Mucosa of gallbladder (tissue), 1 donor: ENCODE measurements around the gene CAPN1. TPM values are rescaled to one million over a fixed set of nuclear protein-coding genes. Genes with fewer than 3 reads are reported as not detected.
"Not testable (repeated sequence)": the region's sequence is repeated elsewhere in the genome, so short reads cannot be mapped to it uniquely, and the experiment has no call there.

Experiments
- DNase-seq: peaks from one replicate; pipeline ENCODE4 v3.0.0-alpha.2; 2020; ENCODE audit warnings: low spot score
- total RNA-seq: library from RNA; stranded (reverse); gene quantifications from one replicate; pipeline ENCODE4 v1.2.1, GENCODE V29; 2021
- donor health status: DM: no; HTN: no; CAD: no.

Gene CAPN1
- total RNA-seq, 1 donor from 2014 or later: 287 TPM

- no peak for DNase-seq
Measured at GRCh38 chr11:65159012-65159411, 22.7 kb upstream of the CAPN1 start.

DNA sequence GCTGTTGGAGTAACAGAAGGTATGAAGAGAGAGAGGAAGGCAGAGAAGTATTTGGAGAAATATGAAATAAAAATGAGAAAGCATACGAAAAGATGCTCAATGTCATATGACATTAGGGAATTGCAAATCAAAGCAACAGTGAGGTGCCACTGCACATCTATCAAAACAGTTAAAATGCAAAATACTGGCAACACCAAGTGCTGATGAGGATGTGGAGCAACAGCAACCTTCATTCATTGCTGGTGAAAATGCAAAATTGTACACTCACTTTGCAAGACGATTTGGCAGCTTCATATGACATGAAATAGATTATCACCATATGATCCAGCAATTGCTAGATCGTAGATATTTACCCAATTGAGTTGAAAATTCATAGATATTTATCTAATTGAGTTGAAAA, 21.1 kb upstream of the CAPN1 start:
- no peak for DNase-seq

- DNase-seq: no peak
Measured at GRCh38 chr11:65163684-65164083, 18.0 kb upstream of the CAPN1 start.

GRCh38 chr11:65165410-65166317, 16.1 kb upstream of the CAPN1 start:
- DNase-seq: peak; percentile 54

DNA sequence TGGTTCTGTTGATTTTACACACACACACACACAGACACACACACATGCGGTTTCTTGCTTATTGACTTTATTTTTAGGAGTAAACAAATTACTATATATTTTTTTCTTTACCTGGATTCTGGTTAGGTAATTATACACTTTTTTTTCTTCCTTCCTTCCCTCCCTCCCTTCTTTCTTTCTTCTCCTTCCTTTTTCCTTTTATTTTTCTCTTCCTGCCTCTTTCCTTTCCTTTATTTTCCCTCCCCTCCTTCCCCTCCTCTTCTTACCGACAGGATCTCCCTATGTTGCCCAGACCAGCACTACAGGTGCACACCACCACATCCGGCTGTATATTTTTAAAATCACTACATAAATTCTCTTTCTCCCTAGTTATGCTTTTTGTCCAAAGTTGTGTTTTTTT, 14.8 kb upstream of the CAPN1 start:
- no peak for DNase-seq

DNA sequence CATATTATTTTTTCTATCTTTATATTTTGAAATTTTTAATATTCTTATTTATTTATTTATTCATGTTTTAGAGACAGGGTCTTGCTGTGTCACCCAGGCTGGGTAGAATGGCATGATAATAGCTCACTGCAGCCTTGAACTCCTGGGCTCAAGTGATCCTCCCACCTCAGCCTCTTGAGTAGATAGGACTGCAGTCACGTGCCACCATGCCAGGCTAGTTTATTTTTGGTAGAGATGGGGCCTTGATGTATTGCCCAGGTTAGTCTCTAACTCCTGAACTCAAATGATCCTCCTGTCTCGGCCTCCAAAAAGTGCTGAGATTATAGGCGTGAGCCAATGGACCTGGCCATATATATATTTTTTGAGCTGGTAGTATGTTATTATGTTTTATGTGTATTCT, 14.1 kb upstream of the CAPN1 start:
- DNase-seq: no peak

DNA sequence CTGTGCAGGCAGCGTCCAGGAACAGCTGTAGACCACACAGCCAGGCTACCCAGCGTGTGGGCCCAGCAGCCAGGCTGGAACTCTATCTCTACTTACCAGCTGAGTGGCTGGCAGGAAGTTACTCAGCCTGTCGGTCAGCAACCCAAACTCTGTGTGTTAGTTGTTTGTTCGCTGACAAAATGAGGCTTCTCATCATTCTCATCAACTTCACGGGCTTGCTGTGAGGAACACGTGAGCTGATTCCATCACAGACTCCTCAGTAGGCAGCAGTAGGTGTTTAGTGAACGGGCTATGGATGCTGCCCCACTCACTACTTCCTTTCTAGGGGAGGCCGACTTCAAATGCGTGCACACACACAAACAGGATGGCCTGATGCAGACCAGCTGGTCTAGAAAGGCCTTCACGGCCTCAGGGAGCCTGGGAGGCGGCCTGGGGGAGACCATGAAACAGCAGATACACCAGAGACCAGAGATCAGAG, 12.5 kb upstream of the CAPN1 start:
- no peak for DNase-seq

- no peak for DNase-seq
Measured at GRCh38 chr11:65170058-65170534, 11.6 kb upstream of the CAPN1 start, which contains the start of gene SPDYC. Gene SPDYC (plus strand): TSS chr11:65170233. CDS start chr11:65171358, 1,125 bp downstream.

DNA sequence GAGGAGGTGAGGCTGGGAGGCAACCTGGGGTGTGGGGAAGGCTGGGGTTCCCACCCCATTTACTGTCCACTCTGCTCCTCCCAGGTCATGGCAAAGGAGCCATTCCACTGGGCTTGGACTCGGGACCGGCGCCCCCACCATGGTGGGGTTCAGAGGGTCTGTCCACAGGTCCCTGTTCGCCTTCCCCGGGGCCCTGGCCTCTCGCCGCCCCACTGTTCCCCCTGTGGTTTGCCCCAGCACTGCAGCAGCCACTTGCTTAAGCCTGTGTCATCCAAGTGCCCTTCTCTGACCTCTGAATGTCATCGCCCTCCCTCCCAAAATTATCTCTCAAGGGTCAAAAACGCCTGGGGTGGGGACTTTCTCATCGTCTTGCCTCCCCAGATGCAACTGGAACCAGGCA, 9.1 kb upstream of the CAPN1 start:
- DNase-seq: no peak

DNA sequence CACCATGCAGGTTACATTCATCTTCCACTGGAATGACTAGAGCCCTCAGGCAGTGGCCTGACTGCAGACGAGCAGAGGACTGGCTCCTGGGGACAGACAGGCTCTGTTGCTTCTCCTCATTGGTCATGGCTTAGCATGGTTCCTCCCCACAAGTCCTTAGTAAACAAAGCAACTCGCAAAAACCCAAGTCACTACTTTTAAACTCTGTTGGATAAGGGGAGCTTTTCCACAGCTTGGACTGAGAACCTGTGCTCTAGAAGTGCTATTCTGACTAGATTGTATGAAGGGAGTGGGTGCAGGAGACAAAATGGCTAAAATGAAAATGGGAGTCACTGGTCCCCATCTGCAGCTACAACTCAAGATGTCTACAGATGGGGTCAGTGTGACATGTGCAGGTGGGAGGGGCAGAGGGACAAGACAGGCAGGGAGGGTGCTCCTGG, 7.1 kb upstream of the CAPN1 start:
- DNase-seq: not testable (repeated sequence)

GRCh38 chr11:65180877-65181568, 705 bp upstream of the CAPN1 start:
- DNase-seq: peak; percentile 41

DNA sequence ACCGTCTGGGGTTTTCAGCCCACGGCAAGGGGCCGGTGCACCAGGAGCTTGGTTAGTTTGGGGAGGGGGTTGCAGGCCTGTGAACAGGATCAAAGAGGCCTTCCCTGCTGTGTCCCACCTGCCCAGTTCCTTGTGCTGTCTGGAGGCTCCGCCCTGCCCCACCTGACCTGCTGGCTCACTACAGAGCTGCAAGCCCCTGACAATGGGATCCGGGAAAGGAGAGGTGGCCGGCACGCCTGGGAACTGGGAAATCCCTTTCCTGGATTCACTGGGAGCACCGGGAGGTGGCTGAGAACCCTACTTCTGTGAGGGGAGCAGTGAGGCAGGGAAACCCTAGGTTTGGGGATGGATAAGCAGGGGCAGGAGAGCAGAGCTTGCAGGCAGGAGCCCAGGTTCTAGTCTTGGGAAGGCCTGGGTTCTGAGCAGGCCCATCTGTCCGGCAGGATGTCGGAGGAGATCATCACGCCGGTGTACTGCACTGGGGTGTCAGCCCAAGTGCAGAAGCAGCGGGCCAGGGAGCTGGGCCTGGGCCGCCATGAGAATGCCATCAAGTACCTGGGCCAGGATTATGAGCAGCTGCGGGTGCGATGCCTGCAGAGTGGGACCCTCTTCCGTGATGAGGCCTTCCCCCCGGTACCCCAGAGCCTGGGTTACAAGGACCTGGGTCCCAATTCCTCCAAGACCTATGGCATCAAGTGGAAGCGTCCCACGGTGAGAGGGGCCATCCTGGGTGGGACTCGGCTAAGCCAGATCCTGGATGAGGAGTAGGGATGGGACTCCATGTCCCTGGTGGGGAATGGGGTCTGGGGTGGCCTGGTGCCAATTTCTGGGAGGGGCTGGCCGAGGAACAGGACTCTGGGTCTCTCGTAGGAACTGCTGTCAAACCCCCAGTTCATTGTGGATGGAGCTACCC, 786 bp downstream of the CAPN1 start:
- no peak for DNase-seq

DNA sequence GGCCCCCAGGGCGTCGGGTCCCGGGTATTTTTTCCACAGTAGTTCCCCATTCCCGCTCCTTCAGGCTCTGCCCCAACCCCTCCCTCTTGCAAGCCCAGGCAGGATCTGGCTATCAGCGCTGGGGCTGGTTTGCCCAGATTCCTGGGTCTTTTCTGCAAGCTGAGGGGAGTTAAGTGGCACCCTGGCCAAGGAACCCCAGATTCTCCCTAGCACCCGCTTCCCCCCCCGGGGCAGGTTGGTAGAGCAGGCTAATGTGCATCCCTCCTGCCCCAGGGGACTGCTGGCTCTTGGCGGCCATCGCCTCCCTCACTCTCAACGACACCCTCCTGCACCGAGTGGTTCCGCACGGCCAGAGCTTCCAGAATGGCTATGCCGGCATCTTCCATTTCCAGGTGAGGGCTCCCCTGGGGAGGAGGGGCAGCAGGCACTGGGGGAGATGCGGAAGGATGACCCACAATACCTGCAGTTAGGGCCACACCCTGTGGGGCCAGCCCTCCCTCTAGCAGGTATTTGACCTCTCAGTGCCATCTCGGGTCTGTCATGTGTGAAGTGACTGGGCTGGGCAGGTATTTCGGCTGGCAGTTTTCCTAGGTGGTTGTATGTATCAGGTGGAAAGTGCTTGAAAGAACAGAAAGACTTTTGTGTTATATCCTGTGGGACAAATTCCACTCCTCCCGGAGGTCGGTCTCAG, 1.6 kb downstream of the CAPN1 start:
- DNase-seq: peak; percentile 66

GRCh38 chr11:65184146-65184545, 2.4 kb downstream of the CAPN1 start:
- no peak for DNase-seq

DNA sequence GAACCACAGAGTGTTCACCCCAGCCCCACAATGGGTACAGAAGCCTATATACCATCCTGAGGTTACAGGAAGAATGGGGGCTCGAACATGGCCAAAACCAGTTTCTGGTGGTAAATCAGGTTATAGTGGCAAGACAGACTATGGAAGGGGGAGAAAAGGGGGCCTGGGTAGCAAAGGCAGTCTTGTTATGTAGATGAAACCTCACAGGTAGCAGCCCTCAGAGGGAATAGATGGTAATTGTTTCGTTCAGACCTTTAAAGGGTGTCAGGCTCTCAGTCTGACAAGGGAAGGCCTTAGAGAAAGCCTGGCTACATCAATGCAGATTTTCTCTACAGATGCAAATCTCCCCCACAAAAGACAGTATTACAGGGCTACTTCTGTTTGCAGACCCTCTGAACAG, 3.4 kb downstream of the CAPN1 start:
- no peak for DNase-seq

GRCh38 chr11:65185869-65186341, 4.2 kb downstream of the CAPN1 start:
- DNase-seq: no peak

DNA sequence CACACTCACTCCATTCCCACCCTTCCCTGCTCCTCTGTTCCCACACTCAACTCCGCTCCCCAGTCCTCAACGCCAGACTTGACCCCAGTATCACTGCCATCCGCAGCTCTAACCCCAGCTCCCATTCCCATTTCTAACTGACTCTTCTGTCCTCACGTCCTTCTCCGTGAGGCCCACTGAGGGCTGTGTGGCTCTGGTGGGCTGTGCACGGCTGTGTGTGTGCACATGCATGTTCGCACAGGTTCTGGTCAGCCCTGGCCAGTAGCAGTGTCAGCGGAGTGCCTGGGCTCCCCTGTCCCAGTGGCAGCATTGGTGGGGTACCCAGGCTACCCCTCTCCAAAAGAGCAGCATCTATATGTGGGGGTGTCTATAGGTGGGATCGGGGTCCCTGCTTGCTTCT, 5.0 kb downstream of the CAPN1 start:
- no peak for DNase-seq

GRCh38 chr11:65187146-65187675, 5.5 kb downstream of the CAPN1 start:
- DNase-seq: no peak

DNA sequence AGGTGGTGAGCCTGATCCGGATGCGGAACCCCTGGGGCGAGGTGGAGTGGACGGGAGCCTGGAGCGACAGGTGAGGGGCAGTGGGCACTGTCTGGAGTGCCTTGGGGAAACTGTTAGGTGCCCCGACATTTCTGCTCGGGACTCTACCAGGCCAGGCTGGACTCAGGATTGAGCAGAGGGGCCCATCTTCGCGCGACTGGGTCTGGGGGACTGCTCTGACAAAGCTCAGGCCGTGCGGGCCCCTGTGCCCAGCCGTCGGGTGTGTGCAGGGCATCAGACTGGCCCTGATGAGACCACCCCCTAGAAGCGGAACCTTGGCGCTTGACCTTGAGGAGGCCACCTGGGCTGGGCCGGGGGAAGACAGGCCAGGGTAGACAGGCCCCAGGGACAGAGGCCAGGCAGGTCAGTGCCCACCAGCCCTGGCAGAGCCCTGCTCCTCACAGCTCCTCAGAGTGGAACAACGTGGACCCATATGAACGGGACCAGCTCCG, 6.3 kb downstream of the CAPN1 start:
- DNase-seq: no peak

GRCh38 chr11:65188486-65188885, 6.8 kb downstream of the CAPN1 start:
- DNase-seq: no peak
